WTC11 (cell line): ENCODE results near the gene EMC10.

Experiments used
- E2F1 ChIP-seq: sonication (generic); formaldehyde crosslinking; IDR thresholded peaks from 2 replicates; pipeline ENCODE4 v1.8.0; 2022; ENCODE audit warnings: mild to moderate bottlenecking, missing genetic modification reagents
- JUN ChIP-seq: sonication (generic); formaldehyde crosslinking; IDR thresholded peaks from 2 replicates; pipeline ENCODE4 v1.8.0; 2023; ENCODE audit warnings: mild to moderate bottlenecking, missing genetic modification reagents
- TF ChIP-seq, protein P1 (sequence below): fragments of 200-600 bp; IDR thresholded peaks from 2 replicates; pipeline ENCODE4 v1.8.0; 2022; ENCODE audit warnings: antibody characterized with exemption

GRCh38 chr19:50486823-50487515 is 10.7 kb downstream of the EMC10 start:
- TF ChIP-seq E2F1, result no peak
- TF ChIP-seq, protein P1, sequence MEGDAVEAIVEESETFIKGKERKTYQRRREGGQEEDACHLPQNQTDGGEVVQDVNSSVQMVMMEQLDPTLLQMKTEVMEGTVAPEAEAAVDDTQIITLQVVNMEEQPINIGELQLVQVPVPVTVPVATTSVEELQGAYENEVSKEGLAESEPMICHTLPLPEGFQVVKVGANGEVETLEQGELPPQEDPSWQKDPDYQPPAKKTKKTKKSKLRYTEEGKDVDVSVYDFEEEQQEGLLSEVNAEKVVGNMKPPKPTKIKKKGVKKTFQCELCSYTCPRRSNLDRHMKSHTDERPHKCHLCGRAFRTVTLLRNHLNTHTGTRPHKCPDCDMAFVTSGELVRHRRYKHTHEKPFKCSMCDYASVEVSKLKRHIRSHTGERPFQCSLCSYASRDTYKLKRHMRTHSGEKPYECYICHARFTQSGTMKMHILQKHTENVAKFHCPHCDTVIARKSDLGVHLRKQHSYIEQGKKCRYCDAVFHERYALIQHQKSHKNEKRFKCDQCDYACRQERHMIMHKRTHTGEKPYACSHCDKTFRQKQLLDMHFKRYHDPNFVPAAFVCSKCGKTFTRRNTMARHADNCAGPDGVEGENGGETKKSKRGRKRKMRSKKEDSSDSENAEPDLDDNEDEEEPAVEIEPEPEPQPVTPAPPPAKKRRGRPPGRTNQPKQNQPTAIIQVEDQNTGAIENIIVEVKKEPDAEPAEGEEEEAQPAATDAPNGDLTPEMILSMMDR, result peak; percentile 93
- TF ChIP-seq JUN, result no peak
